H9 (cell line): ENCODE data around the gene CAPN12. TPM values are rescaled to one million over a fixed set of nuclear protein-coding genes. Genes with fewer than 3 reads are reported as not detected.

ENCODE experiments used
- DNase-seq: peaks from one replicate; pipeline ENCODE4 v3.0.0-alpha.2; 2017
- H2AFZ ChIP-seq: one replicate; pipeline ENCODE4 v1.6.1; 2013; ENCODE audit warnings: mild to moderate bottlenecking, low read length, control low read depth, moderate library complexity
- H2AK5ac ChIP-seq: 2 replicates; pipeline ENCODE4 v1.6.1; 2013; ENCODE audit warnings: low read length, control low read depth, mixed read lengths; ENCODE audit not compliant: insufficient read length
- H2BK120ac ChIP-seq: one replicate; pipeline ENCODE4 v1.6.1; 2013; ENCODE audit warnings: low read depth, mild to moderate bottlenecking, low read length, control low read depth, inconsistent platforms; ENCODE audit not compliant: poor library complexity, severe bottlenecking
- H2BK12ac ChIP-seq: 2 replicates; pipeline ENCODE4 v1.6.1; 2013; ENCODE audit warnings: low read length, control low read depth, mixed read lengths, low read depth; ENCODE audit not compliant: insufficient read length
- H2BK15ac ChIP-seq: 2 replicates; pipeline ENCODE4 v1.6.1; 2013; ENCODE audit warnings: low read depth, low read length, control low read depth
- H2BK20ac ChIP-seq: one replicate; pipeline ENCODE4 v1.6.1; 2013; ENCODE audit warnings: low read depth, mild to moderate bottlenecking, low read length, control low read depth, inconsistent platforms; ENCODE audit not compliant: poor library complexity, severe bottlenecking
- H2BK5ac ChIP-seq: 2 replicates; pipeline ENCODE4 v1.6.1; 2013; ENCODE audit warnings: low read length, control low read depth, mixed read lengths; ENCODE audit not compliant: insufficient read length
- H3K14ac ChIP-seq: 2 replicates; pipeline ENCODE4 v1.6.1; 2013; ENCODE audit warnings: low read length, control low read depth; ENCODE audit not compliant: insufficient read depth
- H3K18ac ChIP-seq: 2 replicates; pipeline ENCODE4 v1.6.1; 2013; ENCODE audit warnings: low read depth, mild to moderate bottlenecking, mixed read lengths, low read length, control low read depth; ENCODE audit not compliant: insufficient read length
- H3K23ac ChIP-seq: 2 replicates; pipeline ENCODE4 v1.6.1; 2013; ENCODE audit warnings: low read length, control low read depth, mixed read lengths, low read depth; ENCODE audit not compliant: insufficient read length
- H3K23me2 ChIP-seq: 2 replicates; pipeline ENCODE4 v1.6.1; 2013; ENCODE audit warnings: low read depth, mild to moderate bottlenecking, mixed read lengths, low read length, control low read depth; ENCODE audit not compliant: insufficient read length, poor library complexity, severe bottlenecking
- H3K27ac ChIP-seq: 2 replicates; pipeline ENCODE4 v1.5.1; 2013; ENCODE audit warnings: low read length, control low read depth, mixed read lengths, low read depth; ENCODE audit not compliant: insufficient read length
- H3K27me3 ChIP-seq: 2 replicates; pipeline ENCODE4 v1.6.1; 2013; ENCODE audit warnings: low read length, control low read depth, inconsistent platforms; ENCODE audit not compliant: insufficient read depth
- H3K4ac ChIP-seq: 2 replicates; pipeline ENCODE4 v1.6.1; 2013; ENCODE audit warnings: low read depth, mild to moderate bottlenecking, control low read depth, inconsistent platforms, low read length, moderate library complexity
- H3K4me1 ChIP-seq: 2 replicates; pipeline ENCODE4 v1.6.1; 2013; ENCODE audit warnings: low read length, control low read depth, inconsistent platforms; ENCODE audit not compliant: insufficient read depth
- H3K4me2 ChIP-seq: 2 replicates; pipeline ENCODE4 v1.6.1; 2013; ENCODE audit warnings: low read length, control low read depth, mixed read lengths; ENCODE audit not compliant: insufficient read length, insufficient read depth
- H3K56ac ChIP-seq: 2 replicates; pipeline ENCODE4 v1.6.1; 2013; ENCODE audit warnings: low read depth, mild to moderate bottlenecking, mixed read lengths, low read length, control low read depth; ENCODE audit not compliant: insufficient read length
- H3K79me1 ChIP-seq: 2 replicates; pipeline ENCODE4 v1.6.1; 2013; ENCODE audit warnings: low read depth, mild to moderate bottlenecking, moderate library complexity, low read length, control low read depth, inconsistent platforms; ENCODE audit not compliant: insufficient read depth, poor library complexity, severe bottlenecking
- H3K79me2 ChIP-seq: 2 replicates; pipeline ENCODE4 v1.6.1; 2013; ENCODE audit warnings: low read length, control low read depth, inconsistent platforms; ENCODE audit not compliant: insufficient read depth
- H3K9ac ChIP-seq: 2 replicates; pipeline ENCODE4 v1.6.1; 2013; ENCODE audit warnings: low read length, control low read depth, mixed read lengths; ENCODE audit not compliant: insufficient read length; ENCODE audit errors: extremely low read depth
- H3K9me3 ChIP-seq: one replicate; pipeline ENCODE4 v1.6.1; 2013; ENCODE audit warnings: low read depth, low read length, inconsistent platforms; ENCODE audit not compliant: control insufficient read depth
- H3T11ph ChIP-seq: one replicate; pipeline ENCODE4 v1.6.1; 2013; ENCODE audit warnings: mild to moderate bottlenecking, low read length, control low read depth, inconsistent platforms
- H4K20me1 ChIP-seq: one replicate; pipeline ENCODE4 v1.6.1; 2013; ENCODE audit not compliant: control insufficient read depth, insufficient read length, insufficient read depth
- H4K5ac ChIP-seq: 2 replicates; pipeline ENCODE4 v1.6.1; 2013; ENCODE audit warnings: low read depth, mild to moderate bottlenecking, mixed read lengths, low read length, control low read depth; ENCODE audit not compliant: insufficient read length
- H4K8ac ChIP-seq: replicated peaks from 2 replicates; pipeline ENCODE4 v1.6.1; 2013; ENCODE audit warnings: low read length, control low read depth, mixed read lengths, low read depth; ENCODE audit not compliant: insufficient read length
- H4K91ac ChIP-seq: 2 replicates; pipeline ENCODE4 v1.6.1; 2013; ENCODE audit warnings: low read depth, mild to moderate bottlenecking, moderate library complexity, mixed read lengths, low read length, control low read depth; ENCODE audit not compliant: insufficient read length
- H3K27ac Mint-ChIP-seq, 3 experiments: 2 replicates in 2 of 3; 3 replicates in 1 of 3; pipeline ENCODE4 v1.8.0; 2020 to 2021; ENCODE audit warnings: mixed read lengths in 3 of 3, mild to moderate bottlenecking in 1 of 3, moderate library complexity in 1 of 3
- H3K27me3 Mint-ChIP-seq: 2 replicates; pipeline ENCODE4 v1.8.0; 2021; ENCODE audit warnings: low read depth, mild to moderate bottlenecking, moderate library complexity, mixed read lengths
- H3K36me3 Mint-ChIP-seq, 3 experiments: 2 replicates in 2 of 3; 3 replicates in 1 of 3; pipeline ENCODE4 v1.8.0; 2020 to 2021; ENCODE audit warnings: low read depth in 3 of 3, mixed read lengths in 3 of 3; ENCODE audit not compliant: insufficient read depth in 1 of 3
- H3K4me1 Mint-ChIP-seq, 2 experiments: 2 replicates each; pipeline ENCODE4 v1.8.0; 2020; ENCODE audit warnings: mixed read lengths in 2 of 2
- H3K4me3 Mint-ChIP-seq, 2 experiments: 2 replicates in 1 of 2; 3 replicates in 1 of 2; pipeline ENCODE4 v1.8.0; 2020 to 2021; ENCODE audit warnings: mild to moderate bottlenecking in 2 of 2, mixed read lengths in 2 of 2, moderate library complexity in 1 of 2
- H3K9me3 Mint-ChIP-seq, 2 experiments: 2 replicates in 1 of 2; 3 replicates in 1 of 2; pipeline ENCODE4 v1.8.0; 2020; ENCODE audit warnings: mild to moderate bottlenecking in 2 of 2, mixed read lengths in 2 of 2, moderate library complexity in 1 of 2
- CTCF ChIP-seq: fragments of 200-600 bp; sonication (generic); conservative IDR thresholded peaks from 3 replicates; pipeline ENCODE4 v1.8.0; 2021; ENCODE audit warnings: antibody characterized with exemption, mild to moderate bottlenecking
- WGBS: extraction: QIAGEN DNeasy Blood & Tissue Kit; methylation state at CpG from one replicate; pipeline ENCODE4 v1.1.7; 2013; ENCODE audit warnings: missing lambda C conversion rate, low lambda C conversion rate, mixed read lengths; ENCODE audit not compliant: insufficient read length; ENCODE audit errors: extremely low coverage; 5-methylcytosine and 5-hydroxymethylcytosine counted together
- total RNA-seq: library from RNA; stranded (reverse); gene quantifications from 2 replicates; pipeline ENCODE4 v1.2.1, GENCODE V29; 2021

The CAPN12 gene
- total RNA-seq, 1 experiment from 2014 or later, result 10.5 TPM

- peaks cover 14% of the 10 kb centered on the region; the same call in 1 of the 2 replicates for H3K4me1 ChIP-seq
- H3K4ac ChIP-seq, result peak overlapping the region; percentile 44
- H3K9me3 Mint-ChIP-seq, result no peaks in the 10 kb centered on the region; a peak in 1 of 5 replicates
- H2BK12ac ChIP-seq, result no peak overlapping the region
- H3K36me3 Mint-ChIP-seq, result peaks cover 10 to 38% (median 28%) of the 10 kb centered on the region in 3 experiments; a peak in 6 of 7 replicates
- H4K91ac ChIP-seq, result peak overlapping the region; percentile 46
- H2AFZ ChIP-seq, result no peak overlapping the region
- no peaks in the 10 kb centered on the region for H3K27me3 ChIP-seq
- H2BK120ac ChIP-seq, result no peak overlapping the region
- no peak for DNase-seq
- peak overlapping the region; percentile 93 for H3K18ac ChIP-seq
- H3K4me3 Mint-ChIP-seq, result peak overlapping the region in 1 of 2 experiments; percentile 20; a peak in 2 of 5 replicates
- H3T11ph ChIP-seq, result no peak overlapping the region
- H2AK5ac ChIP-seq, result no peak overlapping the region
- no peak for TF ChIP-seq CTCF
- H3K23ac ChIP-seq, result no peak overlapping the region
- no peaks in the 10 kb centered on the region; the same call in none of the 2 replicates for H3K27me3 Mint-ChIP-seq
- H3K56ac ChIP-seq, result no peak overlapping the region
- H3K4me2 ChIP-seq, result no peak overlapping the region
- H3K79me1 ChIP-seq, result peaks cover 5% of the 10 kb centered on the region
- H3K9me3 ChIP-seq, result no peaks in the 10 kb centered on the region
- H3K27ac Mint-ChIP-seq, result peak overlapping the region; percentile 96 to 97 (median 97)
- peak overlapping the region; percentile 80 for H3K27ac ChIP-seq
- WGBS, result no CpG with 5 or more reads among the region's 25 CpGs
- no peak overlapping the region for H3K9ac ChIP-seq
- H3K23me2 ChIP-seq, result no peaks in the 10 kb centered on the region
- peak overlapping the region; percentile 12 for H2BK5ac ChIP-seq
- H2BK15ac ChIP-seq, result no peak overlapping the region
- peaks cover 47 to 61% of the 10 kb centered on the region in 2 experiments for H3K4me1 Mint-ChIP-seq
- peaks cover 29% of the 10 kb centered on the region; the same call in 1 of the 2 replicates for H3K79me2 ChIP-seq
- H3K14ac ChIP-seq, result peak overlapping the region; percentile 93
- no peak overlapping the region for H2BK20ac ChIP-seq
- peak overlapping the region; percentile 34 for H4K5ac ChIP-seq
- no peaks in the 10 kb centered on the region for H4K20me1 ChIP-seq
- peak overlapping the region; percentile 58 for H4K8ac ChIP-seq
These were observed 51.6 kb downstream of the CAPN12 start for GRCh38 chr19:38692458-38693379.
